CD4-positive, alpha-beta T cell treated with Interleukin-4 for 1 hour (primary cell): ENCODE results near the gene TRAPPC3L.

ENCODE experiments used
- DNase-seq, 2 donors: peaks; one replicate each; pipeline ENCODE4 v3.0.0-alpha.2; 2020 to 2022

Gene TRAPPC3L

GRCh38 chr6:116545651-116546050 lies at the start of gene TRAPPC3L:
TRAPPC3L (minus strand) TSS chr6:116545684; CDS start chr6:116545514, 170 bp downstream.
- no peak for DNase-seq

DNA sequence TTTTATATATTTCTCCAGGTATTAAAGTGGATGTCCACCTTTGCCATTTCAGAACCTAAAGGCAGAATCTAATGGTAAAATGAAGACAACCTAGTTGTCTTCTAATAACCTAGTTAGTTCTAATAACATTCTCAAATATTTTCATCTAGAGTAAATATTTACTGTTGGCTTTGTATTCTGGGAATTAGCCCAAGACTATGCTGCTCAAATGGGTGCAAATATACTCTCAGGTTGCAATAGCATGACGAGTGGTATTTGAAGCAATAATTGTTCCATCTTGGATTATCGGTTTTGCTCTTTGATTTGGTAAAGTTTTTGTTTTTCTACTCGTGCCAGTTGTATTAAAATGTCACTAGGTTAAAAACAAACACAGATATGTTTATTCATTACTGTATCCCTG lies 49.8 kb upstream of the TRAPPC3L start:
- no peak for DNase-seq

DNA sequence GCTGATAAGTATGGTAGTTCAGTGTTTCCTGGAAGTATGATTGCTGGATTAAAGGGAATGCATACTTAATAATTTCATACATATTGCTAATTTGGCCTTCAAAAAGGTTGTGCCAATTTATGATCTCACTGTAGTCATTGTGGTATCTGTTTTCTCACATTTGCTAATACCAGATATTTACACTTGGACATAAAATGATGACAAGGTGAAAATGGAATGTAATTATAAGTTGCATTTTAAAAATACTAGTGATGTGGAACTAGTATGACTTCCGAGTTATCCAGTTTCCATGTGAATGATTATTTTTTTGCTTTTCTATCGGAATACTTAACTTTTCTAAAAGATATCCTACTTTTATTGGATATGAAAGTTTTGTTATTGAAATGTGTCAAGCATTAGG lies 41.3 kb upstream of the TRAPPC3L start:
- DNase-seq: no peak

- no peak for DNase-seq
Measured at GRCh38 chr6:116586276-116586675, 40.8 kb upstream of the TRAPPC3L start.

DNA sequence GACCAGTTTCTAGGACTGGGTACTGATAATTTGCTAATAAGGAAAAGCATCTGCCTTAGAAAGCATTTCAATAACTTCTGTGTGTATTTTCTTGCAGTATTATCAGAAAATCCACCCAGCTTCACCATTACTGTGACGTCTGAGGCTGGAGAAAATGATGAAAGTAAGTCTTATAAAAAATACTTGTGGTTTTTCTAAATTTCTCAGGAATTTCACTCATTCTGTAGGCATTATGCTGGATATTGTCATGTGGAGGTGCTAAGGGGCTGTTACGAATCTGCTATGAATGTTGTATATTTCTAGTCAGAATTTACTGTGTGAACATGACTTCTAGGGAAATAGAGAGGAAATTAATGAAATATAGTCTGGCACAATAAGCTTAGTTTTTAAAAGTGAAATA lies 34.7 kb upstream of the TRAPPC3L start:
- DNase-seq: no peak

DNA sequence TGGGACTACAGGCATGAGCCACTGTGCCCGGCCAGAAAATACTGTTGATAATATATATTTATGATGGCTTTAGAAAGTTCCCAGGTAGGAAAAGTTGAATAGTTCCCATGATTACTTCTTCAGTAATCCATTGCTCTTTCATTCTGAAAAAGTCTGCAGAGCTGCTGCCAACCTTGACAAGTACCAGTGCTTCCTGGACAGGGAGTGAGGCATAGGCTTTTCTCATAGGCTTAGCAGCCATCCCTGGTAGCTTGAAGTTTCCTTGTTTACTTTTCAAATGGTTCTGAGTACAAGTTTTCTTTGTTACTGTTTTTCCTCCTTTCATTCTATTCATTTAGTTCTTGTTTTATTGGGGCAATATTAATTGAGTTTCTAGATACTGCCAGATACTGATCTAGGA lies 33.7 kb upstream of the TRAPPC3L start:
- DNase-seq: no peak

DNA sequence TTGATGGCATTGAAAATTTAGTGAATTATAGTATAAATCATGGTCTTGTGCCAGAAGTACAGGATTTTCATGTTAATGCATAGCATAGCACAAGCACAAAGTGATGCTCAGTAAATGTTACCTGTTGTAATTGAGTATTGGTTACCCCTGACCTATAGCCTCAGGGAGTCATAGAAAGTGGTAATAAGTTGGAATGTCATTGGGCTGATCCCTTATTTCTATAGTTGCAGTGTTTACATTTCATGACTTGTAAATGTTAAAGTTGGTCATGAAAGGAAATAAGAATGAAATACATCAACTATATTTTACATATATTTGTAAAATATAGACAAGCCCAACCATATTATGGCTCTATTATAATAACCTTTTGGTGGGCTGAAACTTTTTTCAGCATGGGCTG lies 32.9 kb upstream of the TRAPPC3L start:
- DNase-seq: no peak

GRCh38 chr6:116577486-116577885 lies 32.0 kb upstream of the TRAPPC3L start:
- no peak for DNase-seq

DNA sequence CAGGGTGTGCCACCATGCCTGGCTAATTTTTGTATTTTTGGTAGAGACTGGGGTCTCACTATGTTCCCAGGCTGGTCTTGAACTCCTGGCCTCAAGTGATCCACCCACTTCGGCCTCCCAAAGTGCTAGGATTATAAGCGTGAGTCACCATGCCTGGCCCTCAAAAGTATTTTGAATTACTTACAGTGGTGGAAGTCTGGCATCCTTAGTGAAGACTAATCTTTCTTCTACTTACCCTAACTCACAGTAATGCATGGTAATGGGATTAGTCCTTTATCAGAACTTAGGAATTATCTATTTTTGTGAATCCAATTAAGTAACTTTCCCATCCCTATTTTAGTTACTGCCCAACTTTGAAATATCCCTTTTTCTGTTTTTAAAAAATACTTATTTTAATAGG lies 29.7 kb upstream of the TRAPPC3L start:
- DNase-seq: no peak

GRCh38 chr6:116572162-116572561 lies 26.7 kb upstream of the TRAPPC3L start:
- DNase-seq: no peak

DNA sequence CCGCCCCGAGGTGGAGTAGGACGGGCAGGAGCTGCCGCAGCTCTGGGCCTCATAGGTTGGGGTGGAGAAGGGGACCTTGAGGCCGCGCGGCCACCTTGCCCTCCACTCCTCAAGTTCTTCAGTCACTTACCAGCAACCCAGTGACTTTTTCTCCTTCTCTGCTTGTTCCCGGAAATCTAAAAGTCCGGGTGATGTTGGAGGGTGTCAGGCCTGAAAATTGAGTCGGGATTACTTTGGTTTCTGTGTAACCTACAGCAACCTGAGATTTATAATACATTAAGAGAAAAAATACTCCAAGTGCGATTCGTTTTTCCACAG lies 26.2 kb upstream of the TRAPPC3L start:
- DNase-seq: no peak

DNA sequence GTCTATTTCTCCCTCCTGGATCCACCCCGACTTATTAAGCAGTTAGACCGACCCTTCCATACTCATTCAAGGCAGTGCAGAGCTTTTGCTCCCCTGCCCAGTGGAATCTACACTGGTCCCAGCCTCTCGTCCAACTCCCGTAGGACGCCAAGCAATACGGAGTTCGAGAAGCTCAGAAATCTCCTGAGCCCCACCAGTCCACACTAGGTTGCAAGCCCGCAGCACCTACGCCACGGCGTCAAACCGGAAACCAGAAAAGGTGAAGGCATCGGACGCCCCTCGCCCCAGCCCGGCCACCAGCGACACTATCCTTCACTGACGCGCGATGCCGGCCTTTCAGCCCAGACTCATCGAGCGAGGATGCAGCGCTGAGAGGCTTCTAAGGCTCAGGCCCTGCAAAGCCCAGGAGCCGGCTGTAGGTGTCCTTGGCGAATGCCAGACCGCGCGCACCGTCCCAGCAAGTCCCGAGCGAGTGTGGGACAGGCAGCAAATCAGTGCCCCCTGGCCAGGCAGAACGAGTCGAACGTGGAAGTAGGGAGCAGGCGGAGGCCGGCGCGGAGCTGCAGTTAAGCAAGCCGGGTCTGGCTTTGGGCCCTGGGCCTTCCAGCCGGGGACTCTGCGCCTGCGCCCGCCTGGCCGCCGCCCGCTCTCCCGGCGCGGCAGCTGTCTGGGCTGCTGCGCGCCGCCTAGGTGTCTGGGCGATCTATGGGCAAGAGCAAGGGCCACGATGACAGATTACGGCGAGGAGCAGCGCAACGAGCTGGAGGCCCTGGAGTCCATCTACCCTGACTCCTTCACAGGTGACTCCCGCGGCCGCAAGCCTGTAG lies 25.6 kb upstream of the TRAPPC3L start, which contains the start of gene RWDD1:
RWDD1 (plus strand) TSS at position 649 of the 827 bp plus-strand sequence; CDS start at position 728, 79 bp downstream.
- DNase-seq: peak; percentile 99

DNA sequence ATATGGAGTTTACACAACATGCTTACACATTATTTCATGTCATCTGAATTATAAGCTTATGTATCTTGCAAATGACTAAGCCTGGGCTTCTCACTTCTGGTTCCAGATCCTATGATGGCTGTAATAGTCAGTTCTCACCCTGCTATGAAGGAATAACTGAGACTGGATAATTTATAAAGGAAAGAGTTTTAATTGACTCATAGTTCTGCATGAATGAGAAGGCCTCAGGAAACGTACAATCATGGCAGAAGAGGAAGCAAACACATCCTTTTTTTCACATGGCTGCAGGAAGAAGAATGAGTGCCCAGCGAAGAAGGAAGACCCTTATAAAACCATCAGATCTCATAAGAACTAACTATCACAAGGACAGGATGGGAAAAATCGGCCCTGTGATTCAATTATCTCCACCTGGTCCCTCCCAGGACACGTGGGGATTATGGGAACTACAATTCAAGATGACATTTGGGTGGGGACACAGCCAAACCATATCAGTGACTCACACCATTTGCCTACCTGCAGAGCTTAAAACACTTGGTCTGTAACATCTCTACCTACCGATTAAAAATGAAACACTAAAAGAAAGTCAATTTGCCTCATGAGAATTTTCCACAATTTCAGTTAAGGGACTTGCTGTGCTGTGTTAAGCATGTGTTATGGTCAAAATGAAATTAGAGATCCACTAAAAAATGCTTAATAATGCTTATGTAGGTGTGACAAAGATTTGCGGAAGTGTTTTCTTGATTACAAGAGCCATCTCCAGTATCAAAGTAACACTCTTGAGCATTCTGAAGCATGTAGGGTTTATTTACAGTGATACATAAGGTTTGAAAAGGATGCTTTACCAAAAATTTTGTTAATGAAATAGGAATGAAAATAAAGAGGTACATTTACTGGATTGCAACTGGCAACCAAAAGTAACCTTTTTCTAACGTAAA lies 23.6 kb upstream of the TRAPPC3L start:
- DNase-seq: no peak

DNA sequence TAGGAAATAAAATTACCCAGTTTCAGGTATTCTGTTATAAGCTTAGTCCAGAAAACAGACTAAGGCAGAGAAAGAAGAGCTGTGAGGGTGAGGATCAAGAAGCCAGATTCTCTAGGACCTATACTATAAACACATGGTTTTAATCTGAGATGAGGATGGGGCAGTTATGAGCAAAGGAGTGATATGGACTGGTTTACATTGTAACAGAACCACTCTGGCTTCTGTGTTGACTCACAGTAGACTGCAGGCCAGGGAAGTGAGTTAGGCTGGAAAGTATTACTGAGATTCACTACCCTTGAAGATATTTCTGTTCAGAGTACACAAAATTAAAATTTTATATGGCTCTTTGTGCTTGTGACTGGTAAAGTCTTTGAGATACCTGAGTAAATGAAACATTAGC lies 22.6 kb upstream of the TRAPPC3L start:
- no peak for DNase-seq

DNA sequence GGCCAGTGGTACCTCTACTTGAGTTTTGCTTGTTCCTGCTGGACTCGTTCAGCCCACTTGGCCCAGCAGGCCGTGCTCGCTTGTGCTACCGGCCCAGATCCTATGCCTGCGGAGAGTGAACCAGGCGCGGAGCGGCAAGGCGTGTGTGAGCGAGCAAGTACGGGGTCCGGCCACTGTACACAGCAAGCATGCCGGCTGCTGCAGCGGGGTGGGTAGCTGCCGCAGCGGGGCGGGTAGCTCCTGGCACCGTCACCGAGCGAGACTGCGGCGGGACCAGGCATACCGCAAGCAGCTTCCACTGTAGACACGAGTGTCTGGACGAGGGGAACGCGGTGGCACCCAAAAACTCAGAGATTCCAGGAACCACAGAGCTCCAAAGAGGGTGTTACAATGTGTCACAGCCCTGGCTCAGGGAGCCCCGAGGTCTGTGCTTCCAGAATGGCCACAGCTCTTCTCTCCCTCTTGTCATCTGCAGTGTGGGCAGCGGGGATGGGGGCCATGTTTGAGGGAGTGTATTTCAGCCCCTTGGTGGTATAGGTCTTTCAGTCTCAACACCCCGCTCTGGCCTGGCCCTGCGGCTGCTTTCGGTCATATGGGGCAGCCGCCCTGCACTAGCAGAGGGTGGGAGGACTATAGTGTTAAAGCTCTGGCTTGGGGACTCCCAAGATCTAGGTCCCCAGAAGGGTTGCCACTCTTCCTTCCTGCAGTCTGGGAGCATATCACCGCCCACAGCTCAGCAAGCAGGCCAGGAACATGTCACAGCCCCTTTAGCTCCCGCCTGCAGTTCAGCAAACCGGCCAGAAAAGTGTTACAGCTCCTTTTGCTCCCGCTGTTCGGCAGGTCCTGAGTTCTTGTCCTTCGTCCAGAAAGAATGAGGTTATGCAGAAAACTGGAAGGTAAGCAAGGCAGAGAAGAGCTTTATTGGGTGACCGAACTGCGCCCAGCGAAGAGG lies 19.7 kb upstream of the TRAPPC3L start:
- DNase-seq: no peak

- DNase-seq: no peak
Measured at GRCh38 chr6:116564311-116564710, 18.8 kb upstream of the TRAPPC3L start.

DNA sequence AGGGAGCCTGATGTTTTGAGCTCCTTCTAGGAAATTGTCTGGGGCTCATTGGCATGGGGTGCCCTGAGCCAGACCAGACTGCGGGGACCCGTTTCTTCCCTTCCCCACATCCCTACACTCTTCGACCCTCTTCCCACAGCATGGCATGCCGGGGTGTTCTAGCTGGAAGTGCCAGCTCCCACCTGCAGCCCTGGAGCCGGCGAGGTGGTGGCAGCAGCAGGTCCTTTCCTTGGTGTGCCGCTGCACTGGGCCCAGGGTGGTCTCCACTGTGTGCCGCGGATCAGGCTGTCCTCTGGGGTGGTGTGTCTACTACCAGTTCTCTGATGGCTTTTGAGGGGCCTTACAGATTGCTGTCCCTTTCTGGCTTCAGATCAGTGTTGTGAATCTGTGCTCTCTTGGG lies 18.3 kb upstream of the TRAPPC3L start:
- no peak for DNase-seq

DNA sequence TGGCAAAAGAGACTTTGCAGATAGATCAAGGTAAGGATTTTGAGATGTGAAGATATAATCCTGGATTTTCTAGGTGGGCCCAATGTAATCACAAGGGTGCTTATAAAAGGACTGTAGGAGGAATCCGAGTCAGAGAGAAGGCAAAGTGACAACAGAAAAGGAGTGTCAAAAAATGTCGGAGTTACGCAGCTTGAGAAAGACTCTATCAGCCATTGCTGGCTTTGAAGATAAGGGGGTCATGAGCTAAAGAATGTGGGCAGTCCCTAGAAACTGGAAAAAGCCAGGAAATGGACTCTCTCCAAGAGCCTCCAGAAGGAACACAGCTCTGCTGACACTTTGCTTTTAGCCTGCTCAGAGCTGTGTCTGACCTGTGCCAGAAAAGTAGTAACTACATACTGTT lies 17.1 kb upstream of the TRAPPC3L start:
- no peak for DNase-seq

DNA sequence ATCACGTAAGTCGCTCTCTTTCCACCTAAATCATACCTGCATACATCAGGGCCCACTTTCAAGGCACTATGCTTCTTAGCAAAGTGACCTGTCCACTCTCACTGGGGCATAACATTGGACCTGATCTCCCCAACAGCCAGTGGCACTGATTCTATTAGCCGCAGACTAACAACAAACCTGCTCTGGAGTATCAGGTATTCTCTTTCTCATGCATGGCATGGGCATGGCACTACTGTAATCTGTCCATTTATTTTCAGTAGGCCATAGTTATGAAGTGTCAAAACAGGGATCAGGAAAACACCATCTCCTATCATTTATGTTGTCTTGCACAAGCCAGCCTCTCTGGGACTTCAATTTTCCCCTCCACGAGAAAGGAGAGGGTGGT lies 16.5 kb upstream of the TRAPPC3L start:
- no peak for DNase-seq

DNA sequence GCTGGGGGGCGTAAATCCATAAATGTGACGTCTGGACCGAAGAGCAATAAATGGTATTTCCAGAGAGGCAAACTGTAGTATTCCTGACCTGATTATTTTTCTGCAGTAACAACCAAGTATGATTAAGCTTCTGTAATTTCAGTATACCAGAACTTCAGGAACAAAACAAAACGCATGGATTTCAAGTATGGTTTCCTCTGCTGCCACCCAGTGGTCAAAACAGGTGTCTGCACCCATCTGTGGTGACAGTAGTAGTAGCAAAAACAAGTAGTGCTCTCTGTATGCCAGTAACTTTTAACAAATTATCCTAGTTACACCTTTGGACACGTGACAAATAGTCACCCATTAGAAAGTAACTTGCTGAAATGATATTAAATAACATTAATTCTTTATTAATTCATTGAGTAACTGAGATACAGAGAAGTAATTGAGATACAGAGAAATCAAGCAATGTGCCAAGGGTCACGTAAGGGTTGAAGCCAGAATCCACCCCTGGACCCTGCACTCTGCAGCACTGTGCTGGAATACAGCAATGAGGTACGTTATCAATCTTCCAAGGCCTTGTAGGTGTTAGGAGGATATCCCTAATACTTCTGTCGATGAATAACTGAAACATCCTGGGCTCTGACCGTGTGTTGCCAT lies 16.0 kb upstream of the TRAPPC3L start:
- peak; percentile 68 to 76 for DNase-seq

GRCh38 chr6:116560130-116560529 lies 14.6 kb upstream of the TRAPPC3L start:
- no peak for DNase-seq

GRCh38 chr6:116557893-116558292 lies 12.4 kb upstream of the TRAPPC3L start:
- DNase-seq: no peak
